Vagina (tissue), 2 donors: ENCODE measurements around the gene MAP3K14.

Experiments
- POLR2A ChIP-seq, 2 donors: fragments of 450-650 bp; IDR thresholded peaks; one replicate each; pipeline ENCODE4 v1.6.1; 2017; ENCODE audit warnings: antibody characterized with exemption in 2 of 2, mild to moderate bottlenecking in 2 of 2, moderate library complexity in 2 of 2
- POLR2AphosphoS5 ChIP-seq, 2 donors: sonication (generic); formaldehyde crosslinking; IDR thresholded peaks; one replicate each; pipeline ENCODE4 v1.9.0; 2017; ENCODE audit warnings: antibody characterized with exemption in 2 of 2, mild to moderate bottlenecking in 2 of 2, low read depth in 1 of 2; ENCODE audit not compliant: insufficient read depth in 1 of 2
- TF ChIP-seq, protein P1 (sequence below), 3 experiments: fragments of 450-650 bp in 2 of 3; fragments of 200-600 bp in 1 of 3; sonication (generic) in 1 of 3; IDR thresholded peaks; one replicate each; pipeline ENCODE4 v1.5.1; 2017 to 2019; ENCODE audit warnings: antibody characterized with exemption in 3 of 3, mild to moderate bottlenecking in 2 of 3, moderate library complexity in 2 of 3

DNA sequence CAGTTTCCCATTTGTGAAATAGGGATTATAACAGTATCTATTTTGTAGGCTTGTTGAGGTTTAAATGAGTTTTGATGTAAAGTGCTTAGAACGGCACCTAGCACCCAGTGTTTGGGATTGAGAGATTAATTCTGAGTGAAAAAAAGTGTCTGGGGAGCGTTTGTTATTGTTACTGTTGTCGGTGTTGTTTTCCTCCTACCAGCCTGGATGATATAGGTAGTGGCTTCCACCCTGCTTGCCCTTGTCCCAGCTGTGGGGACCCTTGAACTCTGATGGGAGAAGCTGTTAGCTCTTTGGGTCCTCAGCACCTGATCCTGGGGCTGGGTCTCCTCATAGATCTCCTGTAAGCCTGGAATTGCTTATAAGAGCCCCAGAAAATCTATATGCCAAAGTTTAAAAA is 90.2 kb downstream of the MAP3K14 start:
- TF ChIP-seq POLR2AphosphoS5 (IDR thresholded peaks at IDR 0.05; ENCODE audit: insufficient read depth in 1 of 2, low read depth in 1 of 2) = no peak
- TF ChIP-seq, protein P1, sequence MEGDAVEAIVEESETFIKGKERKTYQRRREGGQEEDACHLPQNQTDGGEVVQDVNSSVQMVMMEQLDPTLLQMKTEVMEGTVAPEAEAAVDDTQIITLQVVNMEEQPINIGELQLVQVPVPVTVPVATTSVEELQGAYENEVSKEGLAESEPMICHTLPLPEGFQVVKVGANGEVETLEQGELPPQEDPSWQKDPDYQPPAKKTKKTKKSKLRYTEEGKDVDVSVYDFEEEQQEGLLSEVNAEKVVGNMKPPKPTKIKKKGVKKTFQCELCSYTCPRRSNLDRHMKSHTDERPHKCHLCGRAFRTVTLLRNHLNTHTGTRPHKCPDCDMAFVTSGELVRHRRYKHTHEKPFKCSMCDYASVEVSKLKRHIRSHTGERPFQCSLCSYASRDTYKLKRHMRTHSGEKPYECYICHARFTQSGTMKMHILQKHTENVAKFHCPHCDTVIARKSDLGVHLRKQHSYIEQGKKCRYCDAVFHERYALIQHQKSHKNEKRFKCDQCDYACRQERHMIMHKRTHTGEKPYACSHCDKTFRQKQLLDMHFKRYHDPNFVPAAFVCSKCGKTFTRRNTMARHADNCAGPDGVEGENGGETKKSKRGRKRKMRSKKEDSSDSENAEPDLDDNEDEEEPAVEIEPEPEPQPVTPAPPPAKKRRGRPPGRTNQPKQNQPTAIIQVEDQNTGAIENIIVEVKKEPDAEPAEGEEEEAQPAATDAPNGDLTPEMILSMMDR (IDR thresholded peaks at IDR 0.05) = no peak
- no peak for TF ChIP-seq POLR2A (IDR thresholded peaks at IDR 0.05)
